B cell (primary cell): ENCODE data around the gene CCDC117. TPM values are rescaled to one million over a fixed set of nuclear protein-coding genes. Genes with fewer than 3 reads are reported as not detected.

Experiments used
- ATAC-seq: fragments of 200-7000 bp; cut with Tn5 transposase; one replicate; pipeline ENCODE4 v1.10.0; 2021; ENCODE audit warnings: low read depth, mild to moderate bottlenecking, moderate number of reproducible peaks, moderate library complexity
- CTCF ChIA-PET: fragments of 350-600 bp; sonication (Branson Sonifier 250); formaldehyde crosslinking; loops from one replicate; lab custom pipeline; 2021; ENCODE audit warnings: antibody characterized with exemption, inconsistent platforms; lab: Charles Lee
- POLR2A ChIA-PET: fragments of 350-600 bp; sonication (Branson Sonifier 250); formaldehyde crosslinking; loops from one replicate; lab custom pipeline; 2021; ENCODE audit warnings: antibody characterized with exemption; lab: Charles Lee
- DNase-seq: peaks from one replicate; pipeline ENCODE4 v3.0.0; 2013
- H2AFZ ChIP-seq: 2 replicates; pipeline ENCODE4 v1.6.1; 2012; ENCODE audit warnings: mild to moderate bottlenecking, low read depth, low read length; ENCODE audit not compliant: insufficient read depth, poor library complexity, severe bottlenecking
- H3K27ac ChIP-seq, 2 donors: 1 replicate in 1 of 2; 2 replicates in 1 of 2; pipeline ENCODE4 v1.5.1; 2012 to 2013; ENCODE audit warnings: low read length in 2 of 2, mild to moderate bottlenecking in 2 of 2, moderate library complexity in 1 of 2
- H3K27me3 ChIP-seq, 4 experiments: fragments of 200-600 bp in 1 of 4; sonication (generic) in 1 of 4; replicated peaks in 1 of 4; 1 replicate in 2 of 4; 2 replicates in 2 of 4; pipeline versions ENCODE4 v1.6.1 to v1.7.0; 2013 to 2016; ENCODE audit warnings: low read length in 3 of 4, mild to moderate bottlenecking in 2 of 4, mixed read lengths in 1 of 4, moderate library complexity in 1 of 4; ENCODE audit not compliant: insufficient read depth in 4 of 4, control insufficient read depth in 3 of 4; ENCODE audit errors: control extremely low read depth in 1 of 4
- H3K36me3 ChIP-seq, 2 experiments: replicated peaks in 1 of 2; 1 replicate in 1 of 2; 2 replicates in 1 of 2; pipeline versions ENCODE4 v1.6.1 to v1.7.1; 2013; ENCODE audit warnings: low read length in 1 of 2; ENCODE audit not compliant: insufficient read depth in 2 of 2, control insufficient read depth in 1 of 2; ENCODE audit errors: control extremely low read depth in 1 of 2, extremely low read depth in 1 of 2
- H3K4me1 ChIP-seq, 2 donors: fragments of 200-600 bp in 1 of 2; sonication (generic) in 1 of 2; 1 replicate in 1 of 2; 2 replicates in 1 of 2; pipeline versions ENCODE4 v1.5.1 to v1.6.1; 2013 to 2017; ENCODE audit warnings: low read length in 2 of 2; ENCODE audit not compliant: control insufficient read depth in 2 of 2, insufficient read depth in 2 of 2
- H3K4me2 ChIP-seq: replicated peaks from 2 replicates; pipeline ENCODE3; 2012; ENCODE audit warnings: mild to moderate bottlenecking, low read depth, low read length; ENCODE audit not compliant: poor library complexity, severe bottlenecking
- H3K4me3 ChIP-seq, 5 experiments: fragments of 200-600 bp in 1 of 5; sonication (generic) in 1 of 5; 1 replicate in 3 of 5; 2 replicates in 2 of 5; pipeline versions ENCODE4 v1.5.1 to v1.7.0; 2011 to 2016; ENCODE audit warnings: low read length in 4 of 5, mild to moderate bottlenecking in 4 of 5, low read depth in 2 of 5, control low read depth in 1 of 5, moderate library complexity in 1 of 5; ENCODE audit not compliant: insufficient read depth in 1 of 5; ENCODE audit errors: control extremely low read depth in 1 of 5, extremely low read depth in 1 of 5
- H3K79me2 ChIP-seq: fragments of 200-600 bp; sonication (generic); one replicate; pipeline ENCODE4 v1.6.0; 2016; ENCODE audit warnings: low read length; ENCODE audit not compliant: control insufficient read depth, insufficient read depth
- H3K9ac ChIP-seq: fragments of 200-600 bp; sonication (generic); 2 replicates; pipeline ENCODE4 v1.6.1; 2017; ENCODE audit warnings: mild to moderate bottlenecking, low read length, moderate library complexity
- H3K9me3 ChIP-seq, 3 donors: one replicate each; pipeline versions ENCODE4 v1.6.1 to v1.7.1; 2013; ENCODE audit warnings: low read length in 2 of 3; ENCODE audit not compliant: control insufficient read depth in 2 of 3, insufficient read depth in 1 of 3; ENCODE audit errors: control extremely low read depth in 1 of 3
- H4K20me1 ChIP-seq: 2 replicates; pipeline ENCODE4 v1.6.0; 2012; ENCODE audit warnings: mild to moderate bottlenecking, low read length; ENCODE audit not compliant: insufficient read depth, control insufficient read depth, poor library complexity, severe bottlenecking
- H3K27ac Mint-ChIP-seq: one replicate; pipeline ENCODE4 v1.8.0; 2021; ENCODE audit warnings: mixed read lengths
- H3K27me3 Mint-ChIP-seq: one replicate; pipeline ENCODE4 v1.8.0; 2021; ENCODE audit warnings: mixed read lengths
- H3K4me1 Mint-ChIP-seq: one replicate; pipeline ENCODE4 v1.8.0; 2021; ENCODE audit warnings: mixed read lengths
- H3K4me3 Mint-ChIP-seq: one replicate; pipeline ENCODE4 v1.8.0; 2021; ENCODE audit warnings: mixed read lengths
- H3K9me3 Mint-ChIP-seq: one replicate; pipeline ENCODE4 v1.8.0; 2022; ENCODE audit warnings: mixed read lengths; ENCODE audit not compliant: insufficient read depth
- EZH2 ChIP-seq: IDR thresholded peaks from 2 replicates; pipeline ENCODE4 v1.6.1; 2012; ENCODE audit warnings: borderline replicate concordance, low read depth, mild to moderate bottlenecking, moderate library complexity, low read length; ENCODE audit not compliant: insufficient read depth, poor library complexity, severe bottlenecking
- WGBS: methylation state at CpG from one replicate; pipeline ENCODE4 v1.1.5; 2013; ENCODE audit warnings: missing lambda C conversion rate; ENCODE audit not compliant: insufficient coverage; 5-methylcytosine and 5-hydroxymethylcytosine counted together
- intact Hi-C: fragments of 100-400 bp; cut with micrococcal nuclease; formaldehyde crosslinking; loops from one replicate; pipeline ENCODE4 v1.10.0; 2022
- polyA plus RNA-seq: library from polyadenylated mRNA; depleted of rRNA; stranded (reverse); fragments of >200 nt; gene quantifications from 2 replicates; pipeline ENCODE4 v1.2.3, GENCODE V29; 2012
- total RNA-seq, 2 donors: library from RNA; stranded (reverse); fragments of 120-200 nt in 1 of 2; gene quantifications; 1 replicate in 1 of 2; 2 replicates in 1 of 2; pipeline versions ENCODE4 v1.2.3 to v1.2.4, GENCODE V29; 2013 to 2022
- TF ChIP-seq, protein P1 (sequence below): fragments of 200-600 bp; IDR thresholded peaks from one replicate; pipeline ENCODE4 v1.8.0; 2022; ENCODE audit warnings: antibody characterized with exemption, mild to moderate bottlenecking

The CCDC117 gene
- total and polyA plus RNA-seq, 2 donors (not counting 1 experiment from before 2014, with no cell fraction given), result 7.7 to 25.6 TPM

DNA sequence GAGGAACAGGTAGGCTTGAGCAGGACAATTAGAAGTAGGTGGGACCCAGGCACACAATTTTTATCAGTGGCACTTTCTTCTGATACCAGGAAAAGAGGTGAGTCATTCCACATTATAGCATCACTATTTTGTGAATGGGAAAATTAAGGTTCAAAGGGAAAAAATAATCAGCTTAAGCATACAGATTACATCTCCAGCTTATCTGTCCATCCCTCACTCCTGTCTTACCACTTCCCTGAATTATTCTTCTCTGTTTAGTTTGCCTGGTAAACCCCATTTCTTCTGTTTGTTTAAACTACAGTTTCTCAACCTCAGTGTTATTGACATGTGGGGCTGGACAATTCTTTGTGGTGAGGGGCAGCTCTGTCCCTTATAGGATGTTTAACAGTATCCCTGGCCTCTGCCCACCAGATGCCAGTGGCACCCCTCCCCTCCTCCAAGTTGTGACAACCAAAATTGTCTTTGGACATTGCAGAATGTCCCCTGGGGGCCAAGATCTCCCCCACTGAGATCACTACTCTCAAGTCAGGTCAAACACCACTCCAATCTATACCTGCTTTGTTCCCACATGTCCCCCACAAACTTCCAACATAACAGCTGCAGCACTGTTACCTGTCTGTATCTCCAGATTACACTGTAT, 36.3 kb downstream of the CCDC117 start:
- Histone ChIP-seq H3K27ac (no peak overlapping the region), H3K4me3 (no peak overlapping the region), H4K20me1 (no peaks in the 10 kb centered on the region), H3K27me3 (no peaks in the 10 kb centered on the region), H3K79me2 (no peaks in the 10 kb centered on the region), H3K36me3 (no peaks in the 10 kb centered on the region), H2AFZ (no peak overlapping the region), H3K9ac (no peak overlapping the region), H3K4me2 (no peak overlapping the region), H3K4me1 (peaks cover 24 to 27% of the 10 kb centered on the region in 2 donors), H3K9me3 (no peaks in the 10 kb centered on the region)
- ChIA-PET POLR2A (interaction anchor here (0.8 kb wide), 1 partner anchor 9 kb away, joined by 5 read pairs; the partner anchor contains the start of gene XBP1), CTCF (interaction anchor here (1.4 kb wide), 1 partner anchor 208 kb away, joined by 3 read pairs; no protein-coding TSS in a partner anchor)
- TF ChIP-seq EZH2, result no peak
- TF ChIP-seq, protein P1, sequence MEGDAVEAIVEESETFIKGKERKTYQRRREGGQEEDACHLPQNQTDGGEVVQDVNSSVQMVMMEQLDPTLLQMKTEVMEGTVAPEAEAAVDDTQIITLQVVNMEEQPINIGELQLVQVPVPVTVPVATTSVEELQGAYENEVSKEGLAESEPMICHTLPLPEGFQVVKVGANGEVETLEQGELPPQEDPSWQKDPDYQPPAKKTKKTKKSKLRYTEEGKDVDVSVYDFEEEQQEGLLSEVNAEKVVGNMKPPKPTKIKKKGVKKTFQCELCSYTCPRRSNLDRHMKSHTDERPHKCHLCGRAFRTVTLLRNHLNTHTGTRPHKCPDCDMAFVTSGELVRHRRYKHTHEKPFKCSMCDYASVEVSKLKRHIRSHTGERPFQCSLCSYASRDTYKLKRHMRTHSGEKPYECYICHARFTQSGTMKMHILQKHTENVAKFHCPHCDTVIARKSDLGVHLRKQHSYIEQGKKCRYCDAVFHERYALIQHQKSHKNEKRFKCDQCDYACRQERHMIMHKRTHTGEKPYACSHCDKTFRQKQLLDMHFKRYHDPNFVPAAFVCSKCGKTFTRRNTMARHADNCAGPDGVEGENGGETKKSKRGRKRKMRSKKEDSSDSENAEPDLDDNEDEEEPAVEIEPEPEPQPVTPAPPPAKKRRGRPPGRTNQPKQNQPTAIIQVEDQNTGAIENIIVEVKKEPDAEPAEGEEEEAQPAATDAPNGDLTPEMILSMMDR, result no peak
- H3K27ac Mint-ChIP-seq, result no peak overlapping the region
- DNase-seq (no peak), ATAC-seq (no peak)
- H3K4me3 Mint-ChIP-seq, result no peak overlapping the region
- intact Hi-C loops, result no loop called here
- no peaks in the 10 kb centered on the region for H3K9me3 Mint-ChIP-seq
- H3K27me3 Mint-ChIP-seq, result no peaks in the 10 kb centered on the region
- H3K4me1 Mint-ChIP-seq, result peaks cover 28% of the 10 kb centered on the region

DNA sequence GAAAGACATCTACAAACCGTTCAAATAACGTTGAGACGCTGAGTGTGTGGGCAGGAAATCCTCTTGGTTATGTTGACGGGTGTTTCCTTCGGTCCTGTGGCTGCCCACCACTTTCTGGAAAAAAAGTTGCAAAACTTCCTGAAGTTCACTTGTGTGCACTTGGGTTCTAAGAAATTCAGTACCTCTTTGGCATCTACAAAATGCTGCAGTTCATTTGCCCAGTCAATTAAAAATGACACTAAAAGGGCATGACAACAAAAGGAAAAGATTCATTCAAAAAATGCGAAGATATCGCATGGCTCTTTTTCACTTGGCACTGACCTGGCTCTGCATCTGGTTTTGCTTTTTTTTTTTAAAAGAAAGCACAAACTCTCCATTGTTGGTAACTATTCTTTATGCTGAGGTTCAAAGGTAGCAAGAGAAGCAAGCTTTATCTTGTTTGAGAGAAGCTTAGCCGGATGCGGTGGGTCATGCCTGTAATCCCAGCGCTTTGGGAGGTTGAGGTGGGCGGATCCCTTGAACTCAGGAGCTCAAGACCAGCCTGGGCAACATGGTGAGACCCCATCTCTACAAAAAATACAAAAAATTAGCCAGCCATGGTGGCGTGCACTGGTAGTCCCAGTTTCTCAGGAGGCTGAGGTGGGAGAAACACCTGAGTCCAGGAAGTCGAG, 38.5 kb downstream of the CCDC117 start:
- WGBS, result 29% methylated on average over 5 of the region's 13 CpGs

More for the DNA sequence above, 38.5 kb downstream of the CCDC117 start:
- no peak overlapping the region for H3K27ac ChIP-seq
- no peak for TF ChIP-seq EZH2
- TF ChIP-seq, protein P1, result no peak
- ChIA-PET CTCF (interaction anchor here (1.4 to 7.5 kb wide), 3 partner anchors 11 to 211 kb away, joined by 3 to 39 read pairs (median 7); partner anchors contain the start of gene XBP1), POLR2A (interaction anchor here (0.7 to 1.5 kb wide), 2 partner anchors 11 to 261 kb away, joined by 3 to 8 read pairs; partner anchors contain the start of gene XBP1)
- intact Hi-C loops, result no loop called here
- H3K27ac Mint-ChIP-seq, result no peak overlapping the region
- H3K27me3 Mint-ChIP-seq, result no peaks in the 10 kb centered on the region
- H2AFZ ChIP-seq, result peak overlapping the region; percentile 41
- H3K4me3 Mint-ChIP-seq, result peak overlapping the region; percentile 86
- no peaks in the 10 kb centered on the region for H4K20me1 ChIP-seq
- no peaks in the 10 kb centered on the region for H3K27me3 ChIP-seq
- H3K4me1 Mint-ChIP-seq, result peaks cover 30% of the 10 kb centered on the region
- peak overlapping the region; percentile 51 for H3K9ac ChIP-seq
- ATAC-seq (no peak), DNase-seq (no peak)
- no peaks in the 10 kb centered on the region for H3K9me3 ChIP-seq
- peak overlapping the region in 4 of 5 experiments; percentile 6 to 53 (median 40) for H3K4me3 ChIP-seq
- no peaks in the 10 kb centered on the region for H3K36me3 ChIP-seq
- no peaks in the 10 kb centered on the region for H3K9me3 Mint-ChIP-seq
- H3K4me1 ChIP-seq, result peaks cover 24 to 27% of the 10 kb centered on the region in 2 donors
- peak overlapping the region; percentile 62 for H3K4me2 ChIP-seq
- H3K79me2 ChIP-seq, result no peaks in the 10 kb centered on the region
